B cell (primary cell): ENCODE measurements around the gene RAP2A.

ENCODE experiments used
- CTCF ChIP-seq: fragments of 200-600 bp; IDR thresholded peaks from one replicate; pipeline ENCODE4 v1.8.0; 2022; ENCODE audit warnings: antibody characterized with exemption, mild to moderate bottlenecking
- EZH2 ChIP-seq: IDR thresholded peaks from 2 replicates; pipeline ENCODE4 v1.6.1; 2012; ENCODE audit warnings: borderline replicate concordance, low read depth, mild to moderate bottlenecking, moderate library complexity, low read length; ENCODE audit not compliant: insufficient read depth, poor library complexity, severe bottlenecking

GRCh38 chr13:97478247-97478646 is 44.3 kb downstream of the RAP2A start:
- no peak for TF ChIP-seq CTCF
- TF ChIP-seq EZH2, result no peak
